Measurements from ENCODE around the gene SUGP1.

SUGP1 gene

GRCh38 chr19:19226663-19227062 is 93.6 kb downstream of the SUGP1 start:
- CTCF ChIA-PET, result interaction anchor here (1.1 kb wide), 1 partner anchor 15 kb away, joined by 3 read pairs; the partner anchor contains the start of gene NCAN
- POLR2A ChIA-PET, result interaction anchor here (0.7 kb wide), 1 partner anchor 23 kb away, joined by 3 read pairs; the partner anchor contains the start of gene NR2C2AP
- no peak for DNase-seq (ENCODE audit: low read depth, low spot score)
- no peak overlapping the region for H3K4me3 ChIP-seq (ENCODE audit: low read depth, low read length)
- TF ChIP-seq, protein P1, sequence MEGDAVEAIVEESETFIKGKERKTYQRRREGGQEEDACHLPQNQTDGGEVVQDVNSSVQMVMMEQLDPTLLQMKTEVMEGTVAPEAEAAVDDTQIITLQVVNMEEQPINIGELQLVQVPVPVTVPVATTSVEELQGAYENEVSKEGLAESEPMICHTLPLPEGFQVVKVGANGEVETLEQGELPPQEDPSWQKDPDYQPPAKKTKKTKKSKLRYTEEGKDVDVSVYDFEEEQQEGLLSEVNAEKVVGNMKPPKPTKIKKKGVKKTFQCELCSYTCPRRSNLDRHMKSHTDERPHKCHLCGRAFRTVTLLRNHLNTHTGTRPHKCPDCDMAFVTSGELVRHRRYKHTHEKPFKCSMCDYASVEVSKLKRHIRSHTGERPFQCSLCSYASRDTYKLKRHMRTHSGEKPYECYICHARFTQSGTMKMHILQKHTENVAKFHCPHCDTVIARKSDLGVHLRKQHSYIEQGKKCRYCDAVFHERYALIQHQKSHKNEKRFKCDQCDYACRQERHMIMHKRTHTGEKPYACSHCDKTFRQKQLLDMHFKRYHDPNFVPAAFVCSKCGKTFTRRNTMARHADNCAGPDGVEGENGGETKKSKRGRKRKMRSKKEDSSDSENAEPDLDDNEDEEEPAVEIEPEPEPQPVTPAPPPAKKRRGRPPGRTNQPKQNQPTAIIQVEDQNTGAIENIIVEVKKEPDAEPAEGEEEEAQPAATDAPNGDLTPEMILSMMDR (IDR thresholded peaks at IDR 0.05; ENCODE audit: insufficient read depth, low read length, missing control alignments), result no peak

DNA sequence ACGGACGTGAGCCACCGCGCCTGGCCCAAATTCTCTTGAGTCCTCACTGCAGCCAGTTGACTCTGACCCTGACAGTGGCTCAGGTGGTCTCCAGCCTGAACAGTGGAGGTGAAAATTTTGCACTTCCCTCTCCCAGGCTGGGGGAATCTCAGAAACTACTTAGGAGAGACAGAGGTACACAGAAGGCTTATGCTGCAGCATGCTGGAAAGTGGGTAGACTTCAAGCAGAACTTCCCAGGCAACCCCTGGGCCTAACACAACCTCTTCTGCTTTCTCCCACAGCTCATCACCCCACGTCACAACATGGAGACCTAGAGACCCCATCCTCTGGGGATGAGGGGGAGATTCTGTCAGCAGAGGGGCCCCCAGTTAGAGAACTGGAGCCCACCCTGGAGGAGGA is 94.1 kb downstream of the SUGP1 start:
- ChIA-PET CTCF (interaction anchor here (0.7 to 3.1 kb wide), 4 partner anchors 9 to 79 kb away, joined by 3 to 16 read pairs (median 14); no protein-coding TSS in a partner anchor), POLR2A (no interaction called here)
- H3K4me3 ChIP-seq (ENCODE audit: low read depth, low read length), result no peak overlapping the region
- TF ChIP-seq, protein P1 (IDR thresholded peaks at IDR 0.05; ENCODE audit: insufficient read depth, low read length, missing control alignments), result no peak
- DNase-seq (ENCODE audit: low read depth, low spot score), result no peak

All from AG04449 (cell line).